Endothelial cell of umbilical vein (primary cell): ENCODE data around the gene COX4I1. TPM values are rescaled to one million over a fixed set of nuclear protein-coding genes. Genes with fewer than 3 reads are reported as not detected.

ENCODE experiments used
- BruUV-seq: library from RNA; stranded (reverse); fragments of 400-500 nt; replicated peaks from 2 replicates; lab custom pipeline; 2021; lab: Mats Ljungman, UMichigan
- CTCF ChIA-PET: fragments of 300-600, 350-600 bp; sonication (Branson Sonifier 250); formaldehyde crosslinking; loops from one replicate; lab custom pipeline; 2021; ENCODE audit warnings: antibody characterized with exemption, inconsistent platforms; lab: Charles Lee
- POLR2A ChIA-PET: fragments of 300-600, 350-600 bp; sonication (Branson Sonifier 250); formaldehyde crosslinking; loops from one replicate; lab custom pipeline; 2021; ENCODE audit warnings: antibody characterized with exemption, inconsistent platforms; lab: Charles Lee
- DNase-seq: peaks from one replicate; pipeline ENCODE4 v3.0.0-alpha.2; 2011; ENCODE audit warnings: low read depth, low spot score
- FAIRE-seq: peaks from 2 replicates; lab custom pipeline; 2011; peaks lifted over from hg19 to GRCh38; lab: Jason Lieb, UNC
- H2AFZ ChIP-seq: 2 replicates; pipeline ENCODE4 v1.6.0; 2012; ENCODE audit warnings: low read depth, low read length, control low read depth, inconsistent platforms
- H3K27ac ChIP-seq: 2 replicates; pipeline ENCODE4 v1.5.1; 2011; ENCODE audit warnings: low read depth, mild to moderate bottlenecking, control low read depth, low read length, moderate library complexity; ENCODE audit not compliant: insufficient read depth
- H3K27me3 ChIP-seq, 2 experiments: 2 replicates each; pipeline versions ENCODE4 v1.6.0 to v1.6.1; 2011; ENCODE audit warnings: low read length in 2 of 2, mixed read lengths in 1 of 2; ENCODE audit not compliant: control insufficient read depth in 2 of 2, insufficient read depth in 2 of 2
- H3K36me3 ChIP-seq, 2 experiments: 2 replicates in 1 of 2; 3 replicates in 1 of 2; pipeline ENCODE4 v1.5.1; 2011; ENCODE audit warnings: low read length in 2 of 2, mild to moderate bottlenecking in 1 of 2, moderate library complexity in 1 of 2; ENCODE audit not compliant: control insufficient read depth in 2 of 2, insufficient read depth in 2 of 2; ENCODE audit errors: extremely low read depth in 1 of 2
- H3K4me1 ChIP-seq: 3 replicates; pipeline ENCODE4 v1.5.1; 2011; ENCODE audit warnings: mild to moderate bottlenecking, low read length; ENCODE audit not compliant: control insufficient read depth, insufficient read depth; ENCODE audit errors: extremely low read depth
- H3K4me2 ChIP-seq: 2 replicates; pipeline ENCODE4 v1.6.1; 2011; ENCODE audit warnings: low read length, control low read depth, mixed read lengths; ENCODE audit not compliant: insufficient read depth
- H3K4me3 ChIP-seq, 3 experiments: fragments of 200-600 bp in 1 of 3; sonication (generic), shearing (Covaris generic) in 1 of 3; replicated peaks in 1 of 3; 2 replicates each; pipeline ENCODE4 v1.5.1; 2011 to 2016; ENCODE audit warnings: control low read depth in 3 of 3, low read length in 3 of 3, mild to moderate bottlenecking in 2 of 3, inconsistent platforms in 1 of 3, low read depth in 1 of 3, moderate library complexity in 1 of 3; ENCODE audit not compliant: insufficient read depth in 1 of 3
- H3K79me2 ChIP-seq: 2 replicates; pipeline ENCODE4 v1.6.0; 2012; ENCODE audit warnings: low read length, inconsistent platforms; ENCODE audit not compliant: control insufficient read depth, insufficient read depth
- H3K9ac ChIP-seq: replicated peaks from 2 replicates; pipeline ENCODE3; 2011; ENCODE audit warnings: low read length, control low read depth; ENCODE audit not compliant: insufficient read depth; ENCODE audit errors: extremely low read depth
- H3K9me1 ChIP-seq: replicated peaks from 3 replicates; pipeline ENCODE4 v1.6.0; 2011; ENCODE audit warnings: mild to moderate bottlenecking, low read length; ENCODE audit not compliant: control insufficient read depth, insufficient read depth; ENCODE audit errors: extremely low read depth
- H3K9me3 ChIP-seq: replicated peaks from 2 replicates; pipeline ENCODE4 v1.5.1; 2012; ENCODE audit warnings: low read length, inconsistent platforms; ENCODE audit not compliant: control insufficient read depth, insufficient read depth
- H4K20me1 ChIP-seq: replicated peaks from 2 replicates; pipeline ENCODE3; 2011; ENCODE audit warnings: mild to moderate bottlenecking, low read length; ENCODE audit not compliant: control insufficient read depth, insufficient read depth; ENCODE audit errors: extremely low read depth
- EZH2 ChIP-seq: IDR thresholded peaks from 2 replicates; pipeline ENCODE4 v1.6.1; 2012; ENCODE audit warnings: borderline replicate concordance, low read depth, mild to moderate bottlenecking, moderate library complexity, low read length, inconsistent platforms; ENCODE audit not compliant: severe bottlenecking
- FOS ChIP-seq: IDR thresholded peaks from 2 replicates; pipeline ENCODE4 v1.6.1; 2011; ENCODE audit warnings: mild to moderate bottlenecking, low read length, moderate library complexity, borderline replicate concordance; ENCODE audit not compliant: insufficient read depth
- GATA2 ChIP-seq: IDR thresholded peaks from 2 replicates; pipeline ENCODE4 v1.7.0; 2011; ENCODE audit warnings: low read depth, mild to moderate bottlenecking, moderate library complexity, mixed read lengths, low read length; ENCODE audit not compliant: insufficient read length, insufficient read depth
- JUN ChIP-seq: IDR thresholded peaks from 2 replicates; pipeline ENCODE4 v1.6.1; 2011; ENCODE audit warnings: borderline replicate concordance, low read depth; ENCODE audit not compliant: insufficient read length, insufficient read depth
- MAX ChIP-seq: IDR thresholded peaks from 2 replicates; pipeline ENCODE4 v1.6.1; 2011; ENCODE audit not compliant: insufficient read depth, insufficient read length
- MYC ChIP-seq: IDR thresholded peaks from one replicate; pipeline ENCODE4 v1.6.1; 2011; ENCODE audit warnings: mild to moderate bottlenecking, low read depth, low read length
- POLR2A ChIP-seq: IDR thresholded peaks from 2 replicates; pipeline ENCODE4 v1.6.1; 2012; ENCODE audit warnings: low read depth, mild to moderate bottlenecking, control low read depth, low read length
- POLR2AphosphoS5 ChIP-seq: IDR thresholded peaks from 2 replicates; pipeline ENCODE4 v1.6.1; 2012; ENCODE audit warnings: low read depth, mild to moderate bottlenecking, control low read depth, low read length, moderate library complexity; ENCODE audit not compliant: insufficient read depth
- dilution Hi-C: fragments of 300-500 bp; cut with MboI; formaldehyde crosslinking; loops from one replicate; pipeline ENCODE4 v1.15.0; 2019; ENCODE audit warnings: low sequenced_read_pairs; ENCODE audit not compliant: extremely low pct_ligation_motif_present
- intact Hi-C: fragments of 100-400 bp; cut with micrococcal nuclease; formaldehyde crosslinking; loops from one replicate; pipeline ENCODE4 v1.10.0; 2022
- polyA plus RNA-seq, 4 experiments: library from polyadenylated mRNA; depleted of rRNA in 3 of 4; stranded (reverse) in 3 of 4; unstranded in 1 of 4; fragments of >200 nt; gene quantifications; 2 replicates each; pipeline versions ENCODE4 v1.2.1 to v1.2.3, GENCODE V29; 2011 to 2012; ENCODE audit warnings: missing spikeins in 1 of 4
- total RNA-seq: library from RNA; stranded (reverse); gene quantifications from 2 replicates; pipeline ENCODE4 v1.2.3, GENCODE V29; 2021
- TF ChIP-seq, protein P1 (sequence below), 2 donors: IDR thresholded peaks; 1 replicate in 1 of 2; 2 replicates in 1 of 2; pipeline ENCODE4 v1.5.1; 2011; ENCODE audit warnings: low read length in 2 of 2, mild to moderate bottlenecking in 2 of 2, moderate library complexity in 2 of 2, control low read depth in 1 of 2, inconsistent platforms in 1 of 2, low read depth in 1 of 2; ENCODE audit not compliant: insufficient read depth in 1 of 2; ENCODE audit errors: extremely low read depth in 1 of 2

COX4I1 gene
- total and polyA plus RNA-seq, 2 donors (not counting 3 experiments of a cell fraction or from before 2014, with no cell fraction given): 560 to 953 TPM

- Histone ChIP-seq H3K4me2 (no peak overlapping the region), H3K4me1 (peaks cover 9% of the 10 kb centered on the region), H3K79me2 (no peaks in the 10 kb centered on the region), H3K27ac (no peak overlapping the region), H3K9ac (no peak overlapping the region), H3K27me3 (no peaks in the 10 kb centered on the region), H4K20me1 (no peaks in the 10 kb centered on the region), H2AFZ (no peak overlapping the region), H3K4me3 (no peak overlapping the region), H3K36me3 (no peaks in the 10 kb centered on the region), H3K9me3 (no peaks in the 10 kb centered on the region), H3K9me1 (no peaks in the 10 kb centered on the region)
- dilution Hi-C loops (no loop called here), intact Hi-C loops (no loop called here)
- no peak for DNase-seq
- CTCF ChIA-PET: interaction anchor here (0.9 kb wide), 1 partner anchor 9 kb away, joined by 3 read pairs; no protein-coding TSS in a partner anchor
- no peak for FAIRE-seq
- TF ChIP-seq GATA2 (no peak), MYC (no peak), FOS (no peak), EZH2 (no peak), POLR2A (no peak), POLR2AphosphoS5 (no peak), JUN (no peak), MAX (no peak)
- TF ChIP-seq, protein P1, sequence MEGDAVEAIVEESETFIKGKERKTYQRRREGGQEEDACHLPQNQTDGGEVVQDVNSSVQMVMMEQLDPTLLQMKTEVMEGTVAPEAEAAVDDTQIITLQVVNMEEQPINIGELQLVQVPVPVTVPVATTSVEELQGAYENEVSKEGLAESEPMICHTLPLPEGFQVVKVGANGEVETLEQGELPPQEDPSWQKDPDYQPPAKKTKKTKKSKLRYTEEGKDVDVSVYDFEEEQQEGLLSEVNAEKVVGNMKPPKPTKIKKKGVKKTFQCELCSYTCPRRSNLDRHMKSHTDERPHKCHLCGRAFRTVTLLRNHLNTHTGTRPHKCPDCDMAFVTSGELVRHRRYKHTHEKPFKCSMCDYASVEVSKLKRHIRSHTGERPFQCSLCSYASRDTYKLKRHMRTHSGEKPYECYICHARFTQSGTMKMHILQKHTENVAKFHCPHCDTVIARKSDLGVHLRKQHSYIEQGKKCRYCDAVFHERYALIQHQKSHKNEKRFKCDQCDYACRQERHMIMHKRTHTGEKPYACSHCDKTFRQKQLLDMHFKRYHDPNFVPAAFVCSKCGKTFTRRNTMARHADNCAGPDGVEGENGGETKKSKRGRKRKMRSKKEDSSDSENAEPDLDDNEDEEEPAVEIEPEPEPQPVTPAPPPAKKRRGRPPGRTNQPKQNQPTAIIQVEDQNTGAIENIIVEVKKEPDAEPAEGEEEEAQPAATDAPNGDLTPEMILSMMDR (IDR thresholded peaks at IDR 0.05; ENCODE audit: extremely low read depth in 1 of 2, insufficient read depth in 1 of 2, low read depth in 1 of 2, low read length in 2 of 2): no peak
- no TSS peak for BruUV-seq
- POLR2A ChIA-PET: no interaction called here
Measured at GRCh38 chr16:85765767-85766166, 33.7 kb upstream of the COX4I1 start.
